ENCODE data around the gene AKT3.

Gene AKT3

DNA sequence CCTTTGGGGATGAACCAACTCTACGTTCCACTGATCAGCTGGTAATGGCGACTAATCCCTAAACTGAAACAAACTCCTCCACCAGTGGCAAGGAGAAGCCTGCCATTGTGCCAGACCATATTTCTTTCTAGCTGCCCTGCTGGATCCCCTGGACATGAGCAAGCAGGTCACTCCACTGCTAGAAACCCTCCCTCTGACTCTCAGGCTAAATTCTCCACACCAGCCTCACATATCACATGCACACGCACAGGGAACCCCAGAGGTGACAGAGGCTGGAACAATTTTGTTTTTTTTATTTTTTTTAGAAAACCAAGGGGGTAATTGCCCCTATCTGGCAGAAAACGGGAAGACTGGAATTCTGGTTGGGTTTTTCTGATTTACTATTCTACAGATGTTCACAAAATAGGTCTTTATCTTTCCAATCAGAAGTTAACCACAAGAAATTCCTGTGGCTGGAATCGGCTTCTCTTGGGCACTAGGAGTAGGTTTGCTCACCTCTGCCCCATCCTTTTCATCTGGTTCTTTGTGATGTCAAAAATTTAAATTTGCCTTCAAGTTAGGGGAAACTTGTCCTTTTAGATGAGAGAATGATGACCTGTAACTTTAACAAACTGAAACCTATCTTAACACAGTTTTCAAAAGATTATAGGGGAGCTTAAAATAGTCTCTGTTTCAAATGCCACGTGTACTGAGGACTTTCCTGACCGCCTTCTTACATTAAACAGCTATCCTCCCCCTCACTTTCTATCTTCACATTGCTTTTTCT, 336.1 kb downstream of the AKT3 start:
- Histone ChIP-seq H3K9ac (ENCODE audit: low read depth, low read length, poor library complexity, severe bottlenecking) (no peak overlapping the region), H2AFZ (ENCODE audit: low read length) (no peak overlapping the region), H3F3A (ENCODE audit: low read depth) (no peaks in the 10 kb centered on the region), H3K4me3 (ENCODE audit: low read length, poor library complexity, severe bottlenecking) (no peak overlapping the region), H3K27me3 (ENCODE audit: insufficient read depth, low read length, poor library complexity, severe bottlenecking) (no peaks in the 10 kb centered on the region), H4K20me1 (ENCODE audit: insufficient read depth, low read length, poor library complexity, severe bottlenecking) (no peaks in the 10 kb centered on the region), H3K36me3 (ENCODE audit: insufficient read depth, low read length) (no peaks in the 10 kb centered on the region), H3K9me2 (replicated peaks; ENCODE audit: low read depth, low read length) (no peaks in the 10 kb centered on the region), H3K79me2 (ENCODE audit: insufficient read depth, low read length) (no peaks in the 10 kb centered on the region), H3K9me3 (ENCODE audit: insufficient read depth, low read depth, low read length) (no peaks in the 10 kb centered on the region; the same call in 1 of the 2 replicates), H3K4me2 (ENCODE audit: low read depth, low read length, poor library complexity, severe bottlenecking) (no peak overlapping the region), H3K4me1 (ENCODE audit: insufficient read depth, low read length, poor library complexity, severe bottlenecking) (peaks cover 4% of the 10 kb centered on the region)
- TF ChIP-seq EZH2phosphoT487 (IDR thresholded peaks at IDR 0.05; ENCODE audit: borderline replicate concordance) = no peak
- TF ChIP-seq, protein P1, sequence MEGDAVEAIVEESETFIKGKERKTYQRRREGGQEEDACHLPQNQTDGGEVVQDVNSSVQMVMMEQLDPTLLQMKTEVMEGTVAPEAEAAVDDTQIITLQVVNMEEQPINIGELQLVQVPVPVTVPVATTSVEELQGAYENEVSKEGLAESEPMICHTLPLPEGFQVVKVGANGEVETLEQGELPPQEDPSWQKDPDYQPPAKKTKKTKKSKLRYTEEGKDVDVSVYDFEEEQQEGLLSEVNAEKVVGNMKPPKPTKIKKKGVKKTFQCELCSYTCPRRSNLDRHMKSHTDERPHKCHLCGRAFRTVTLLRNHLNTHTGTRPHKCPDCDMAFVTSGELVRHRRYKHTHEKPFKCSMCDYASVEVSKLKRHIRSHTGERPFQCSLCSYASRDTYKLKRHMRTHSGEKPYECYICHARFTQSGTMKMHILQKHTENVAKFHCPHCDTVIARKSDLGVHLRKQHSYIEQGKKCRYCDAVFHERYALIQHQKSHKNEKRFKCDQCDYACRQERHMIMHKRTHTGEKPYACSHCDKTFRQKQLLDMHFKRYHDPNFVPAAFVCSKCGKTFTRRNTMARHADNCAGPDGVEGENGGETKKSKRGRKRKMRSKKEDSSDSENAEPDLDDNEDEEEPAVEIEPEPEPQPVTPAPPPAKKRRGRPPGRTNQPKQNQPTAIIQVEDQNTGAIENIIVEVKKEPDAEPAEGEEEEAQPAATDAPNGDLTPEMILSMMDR (conservative IDR thresholded peaks at IDR 0.05; ENCODE audit: low read length) = no peak

DNA sequence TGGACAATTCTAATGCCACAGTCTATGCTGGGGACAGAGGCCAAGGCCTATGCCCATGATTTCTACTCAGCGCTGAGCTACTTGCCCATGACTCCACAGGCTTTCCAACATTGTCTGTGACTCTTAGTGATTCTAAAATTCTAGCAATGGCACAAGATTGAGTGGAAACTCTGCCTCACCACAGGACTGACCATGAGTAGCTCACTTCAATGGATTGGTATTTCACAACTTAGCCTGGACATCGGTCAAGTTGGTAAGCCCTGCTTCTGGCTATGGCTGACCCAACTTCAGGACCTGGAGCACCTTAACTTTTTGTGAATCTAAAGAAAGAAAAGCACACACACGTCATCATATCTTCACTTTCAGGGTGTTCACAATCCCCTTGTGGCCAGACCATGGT, 339.1 kb downstream of the AKT3 start:
- Histone ChIP-seq H3K79me2 (ENCODE audit: insufficient read depth, low read length) (no peaks in the 10 kb centered on the region), H3K4me3 (ENCODE audit: low read length, poor library complexity, severe bottlenecking) (no peak overlapping the region), H3K9me2 (replicated peaks; ENCODE audit: low read depth, low read length) (no peaks in the 10 kb centered on the region), H2AFZ (ENCODE audit: low read length) (no peak overlapping the region), H3K27me3 (ENCODE audit: insufficient read depth, low read length, poor library complexity, severe bottlenecking) (no peaks in the 10 kb centered on the region), H3K36me3 (ENCODE audit: insufficient read depth, low read length) (no peaks in the 10 kb centered on the region), H3K9me3 (ENCODE audit: insufficient read depth, low read depth, low read length) (no peaks in the 10 kb centered on the region), H4K20me1 (ENCODE audit: insufficient read depth, low read length, poor library complexity, severe bottlenecking) (no peaks in the 10 kb centered on the region), H3K4me1 (ENCODE audit: insufficient read depth, low read length, poor library complexity, severe bottlenecking) (peaks cover 31% of the 10 kb centered on the region), H3K9ac (ENCODE audit: low read depth, low read length, poor library complexity, severe bottlenecking) (no peak overlapping the region), H3F3A (ENCODE audit: low read depth) (no peaks in the 10 kb centered on the region), H3K4me2 (ENCODE audit: low read depth, low read length, poor library complexity, severe bottlenecking) (no peak overlapping the region)
- no peak for TF ChIP-seq EZH2phosphoT487 (IDR thresholded peaks at IDR 0.05; ENCODE audit: borderline replicate concordance)
- TF ChIP-seq, protein P1 (conservative IDR thresholded peaks at IDR 0.05; ENCODE audit: low read length) = no peak

DNA sequence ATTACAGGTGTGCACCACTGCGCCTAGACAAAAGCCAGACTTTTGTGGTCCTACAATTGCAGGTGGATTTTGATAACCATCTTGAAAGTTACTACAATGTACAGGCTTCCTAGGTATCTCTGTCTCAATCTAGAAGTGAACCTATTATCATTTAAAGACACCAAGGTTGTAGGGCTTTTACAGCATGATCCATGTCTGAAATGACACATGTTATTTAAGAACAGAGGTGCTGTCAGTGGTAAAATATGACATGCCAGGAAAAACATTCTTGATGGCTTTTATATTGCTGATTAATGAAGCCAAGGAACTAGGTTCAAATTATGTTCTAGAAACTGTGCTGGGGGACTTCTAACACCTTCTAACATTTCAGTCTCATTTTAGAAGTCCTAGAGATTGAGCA, 341.1 kb downstream of the AKT3 start:
- Histone ChIP-seq H3K9ac (ENCODE audit: low read depth, low read length, poor library complexity, severe bottlenecking) (peak overlapping the region; percentile 19), H3K4me2 (ENCODE audit: low read depth, low read length, poor library complexity, severe bottlenecking) (no peak overlapping the region), H3K36me3 (ENCODE audit: insufficient read depth, low read length) (no peaks in the 10 kb centered on the region), H3K79me2 (ENCODE audit: insufficient read depth, low read length) (no peaks in the 10 kb centered on the region), H3K9me2 (replicated peaks; ENCODE audit: low read depth, low read length) (no peaks in the 10 kb centered on the region), H3K4me3 (ENCODE audit: low read length, poor library complexity, severe bottlenecking) (no peak overlapping the region), H3F3A (ENCODE audit: low read depth) (no peaks in the 10 kb centered on the region), H2AFZ (ENCODE audit: low read length) (no peak overlapping the region), H3K9me3 (ENCODE audit: insufficient read depth, low read depth, low read length) (no peaks in the 10 kb centered on the region), H3K27me3 (ENCODE audit: insufficient read depth, low read length, poor library complexity, severe bottlenecking) (no peaks in the 10 kb centered on the region), H3K4me1 (ENCODE audit: insufficient read depth, low read length, poor library complexity, severe bottlenecking) (peaks cover 36% of the 10 kb centered on the region), H4K20me1 (ENCODE audit: insufficient read depth, low read length, poor library complexity, severe bottlenecking) (no peaks in the 10 kb centered on the region)
- TF ChIP-seq EZH2phosphoT487 (IDR thresholded peaks at IDR 0.05; ENCODE audit: borderline replicate concordance) = no peak
- TF ChIP-seq, protein P1 (conservative IDR thresholded peaks at IDR 0.05; ENCODE audit: low read length) = no peak
